Retinal pigment epithelial cell (primary cell): ENCODE results near the gene CACNA1C.
A peak's percentile ranks its signal among the peaks of the same experiment; 100 is the strongest.
"Not testable (repeated sequence)": the region's sequence is repeated elsewhere in the genome, so short reads cannot be mapped to it uniquely, and the experiment has no call there.

Experiments used
- DNase-seq: peaks from one replicate; pipeline ENCODE4 v3.0.0-alpha.2; 2010; ENCODE audit warnings: low read depth
- H3K4me3 ChIP-seq: 2 replicates; pipeline ENCODE4 v1.5.1; 2011; ENCODE audit warnings: mild to moderate bottlenecking, low read length, control low read depth, moderate library complexity
- TF ChIP-seq, protein P1 (sequence below): conservative IDR thresholded peaks from 2 replicates; pipeline ENCODE4 v1.5.1; 2011; ENCODE audit warnings: low read depth, low read length, control low read depth, inconsistent platforms

Gene CACNA1C

GRCh38 chr12:2682296-2683251 lies 629.8 kb downstream of the CACNA1C start:
- TF ChIP-seq, protein P1, sequence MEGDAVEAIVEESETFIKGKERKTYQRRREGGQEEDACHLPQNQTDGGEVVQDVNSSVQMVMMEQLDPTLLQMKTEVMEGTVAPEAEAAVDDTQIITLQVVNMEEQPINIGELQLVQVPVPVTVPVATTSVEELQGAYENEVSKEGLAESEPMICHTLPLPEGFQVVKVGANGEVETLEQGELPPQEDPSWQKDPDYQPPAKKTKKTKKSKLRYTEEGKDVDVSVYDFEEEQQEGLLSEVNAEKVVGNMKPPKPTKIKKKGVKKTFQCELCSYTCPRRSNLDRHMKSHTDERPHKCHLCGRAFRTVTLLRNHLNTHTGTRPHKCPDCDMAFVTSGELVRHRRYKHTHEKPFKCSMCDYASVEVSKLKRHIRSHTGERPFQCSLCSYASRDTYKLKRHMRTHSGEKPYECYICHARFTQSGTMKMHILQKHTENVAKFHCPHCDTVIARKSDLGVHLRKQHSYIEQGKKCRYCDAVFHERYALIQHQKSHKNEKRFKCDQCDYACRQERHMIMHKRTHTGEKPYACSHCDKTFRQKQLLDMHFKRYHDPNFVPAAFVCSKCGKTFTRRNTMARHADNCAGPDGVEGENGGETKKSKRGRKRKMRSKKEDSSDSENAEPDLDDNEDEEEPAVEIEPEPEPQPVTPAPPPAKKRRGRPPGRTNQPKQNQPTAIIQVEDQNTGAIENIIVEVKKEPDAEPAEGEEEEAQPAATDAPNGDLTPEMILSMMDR = peak; percentile 60
- H3K4me3 ChIP-seq = no peak overlapping the region
- DNase-seq = no peak

DNA sequence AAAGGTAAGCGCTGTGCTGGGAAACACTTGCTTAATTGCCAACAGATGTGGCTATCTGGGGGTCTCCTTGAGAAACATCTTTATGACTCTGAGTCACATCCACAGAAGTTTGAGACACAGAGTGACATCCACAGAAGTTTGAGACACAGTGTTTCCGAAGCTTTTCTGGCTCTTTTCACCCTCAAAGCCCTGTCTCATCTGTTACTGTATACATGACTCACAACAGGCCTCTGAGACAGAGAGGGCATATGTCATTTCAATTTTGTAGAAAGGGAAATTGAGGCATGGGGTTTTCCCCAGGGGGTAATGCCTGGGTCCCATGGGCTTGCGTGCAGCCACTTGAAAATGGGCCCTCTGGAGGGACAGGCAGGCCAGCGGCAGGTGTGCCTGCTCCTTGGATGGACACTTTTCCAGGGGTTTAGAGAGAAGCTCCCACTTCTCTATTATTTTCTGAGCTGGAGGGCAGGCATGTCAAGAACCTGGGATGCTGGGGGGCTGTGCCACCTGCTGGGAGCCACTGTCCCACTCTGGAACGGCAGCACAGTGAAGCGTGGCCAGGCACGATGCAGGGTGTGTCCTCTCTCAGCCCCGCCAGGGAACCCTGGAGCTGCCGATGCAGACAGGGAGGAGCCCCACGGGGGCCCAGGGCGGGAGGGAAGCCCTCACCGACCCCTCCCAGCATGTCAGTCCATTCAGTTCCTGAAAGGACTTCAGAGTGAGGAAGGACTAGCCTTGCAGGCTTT lies 630.7 kb downstream of the CACNA1C start:
- TF ChIP-seq, protein P1 = no peak
- DNase-seq = no peak
- no peak overlapping the region for H3K4me3 ChIP-seq

DNA sequence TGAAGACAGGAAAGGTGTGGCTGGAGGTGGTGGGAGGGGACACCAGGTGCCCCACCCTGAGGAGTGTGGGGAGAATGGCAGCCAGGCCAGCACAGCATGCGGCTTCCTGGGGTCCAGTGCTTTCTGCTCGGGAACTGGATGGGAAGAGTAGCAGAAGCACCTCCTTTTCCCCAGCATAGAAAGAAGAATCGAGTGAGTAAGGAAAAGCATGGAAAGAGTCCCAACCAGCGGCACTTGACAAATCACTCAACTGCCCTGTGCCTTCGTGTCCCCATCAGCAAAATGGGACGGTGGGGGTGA lies 631.2 kb downstream of the CACNA1C start:
- not testable (repeated sequence) for H3K4me3 ChIP-seq, DNase-seq

DNA sequence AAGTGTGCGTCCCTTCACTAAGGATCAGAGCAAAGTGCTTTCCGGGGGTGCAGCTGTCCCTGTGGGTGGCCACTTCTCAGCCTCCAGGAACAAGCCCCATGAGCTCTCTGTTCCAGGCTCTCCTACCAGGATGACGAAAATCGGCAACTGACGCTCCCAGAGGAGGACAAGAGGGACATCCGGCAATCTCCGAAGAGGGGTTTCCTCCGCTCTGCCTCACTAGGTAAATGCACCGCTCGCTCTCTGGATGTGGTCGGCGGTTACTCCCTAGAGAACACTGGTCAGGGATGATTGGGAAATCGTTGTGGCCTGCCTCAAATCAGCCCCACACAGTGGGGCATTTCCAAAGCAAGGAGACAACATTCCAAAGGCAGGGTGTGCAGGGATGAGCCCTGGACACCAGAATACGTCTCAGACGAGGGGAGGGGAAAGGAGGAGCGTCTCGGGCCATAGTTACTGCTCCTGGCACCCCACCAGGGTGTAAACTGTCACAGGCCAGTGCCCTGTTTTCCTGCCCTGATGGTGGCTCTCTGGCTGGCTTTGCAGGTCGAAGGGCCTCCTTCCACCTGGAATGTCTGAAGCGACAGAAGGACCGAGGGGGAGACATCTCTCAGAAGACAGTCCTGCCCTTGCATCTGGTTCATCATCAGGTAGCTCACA lies 633.0 kb downstream of the CACNA1C start:
- not testable (repeated sequence) for DNase-seq, H3K4me3 ChIP-seq

DNA sequence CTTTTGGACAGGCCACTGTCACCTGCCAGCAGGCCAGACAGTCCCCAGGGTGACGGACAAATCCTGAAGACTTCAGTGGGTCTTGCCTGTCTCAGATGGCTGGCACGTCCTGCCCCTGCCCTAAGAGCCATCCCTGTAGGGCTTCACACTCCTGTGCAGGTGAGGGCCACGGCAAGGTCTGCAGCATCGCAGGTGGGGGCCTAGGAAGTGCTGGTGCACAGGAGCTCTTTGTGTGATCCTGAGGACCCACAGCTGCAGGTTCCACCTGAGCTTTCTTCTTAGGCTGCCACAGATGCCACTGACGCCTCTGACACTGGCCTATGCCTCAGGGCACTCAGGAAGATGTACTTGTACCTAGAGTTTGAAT lies 633.5 kb downstream of the CACNA1C start:
- H3K4me3 ChIP-seq = no peak overlapping the region
- no peak for DNase-seq
- TF ChIP-seq, protein P1 = no peak

DNA sequence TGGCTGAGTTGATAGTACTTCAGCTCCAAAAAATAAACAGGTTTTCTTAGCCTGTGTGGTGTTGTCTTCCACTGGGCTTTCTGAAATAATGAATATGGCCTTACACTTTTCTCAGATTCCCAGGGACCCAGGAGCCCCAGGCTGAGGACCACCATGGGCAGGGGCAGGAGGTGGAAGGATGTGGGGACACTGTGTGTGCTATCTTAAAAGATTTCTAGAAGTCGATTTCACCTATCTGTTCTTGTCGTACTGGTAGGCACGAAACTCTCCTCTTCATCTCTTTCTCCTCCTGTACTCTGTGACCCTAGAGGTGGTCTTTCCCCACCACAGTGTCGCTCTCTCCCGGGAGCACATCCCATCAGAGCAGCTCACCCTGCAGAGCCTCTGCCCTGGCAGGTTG lies 634.3 kb downstream of the CACNA1C start:
- no peak for DNase-seq
- TF ChIP-seq, protein P1 = no peak
- H3K4me3 ChIP-seq = no peak overlapping the region

- no peak for DNase-seq
- TF ChIP-seq, protein P1 = no peak
- H3K4me3 ChIP-seq = no peak overlapping the region
Observed at GRCh38 chr12:2687726-2688125, 634.9 kb downstream of the CACNA1C start.
